Breast epithelium (tissue), 4 donors: ENCODE data around the gene ACSL3. TPM values are rescaled to one million over a fixed set of nuclear protein-coding genes. Genes with fewer than 3 reads are reported as not detected.

Experiments
- DNase-seq, 2 donors: peaks; one replicate each; pipeline ENCODE4 v3.0.0-alpha.2; 2019; ENCODE audit warnings: low spot score in 2 of 2
- H3K27ac ChIP-seq, 2 donors: fragments of 200-600 bp; sonication (generic) in 1 of 2; one replicate each; pipeline ENCODE4 v1.5.1; 2016 to 2019; ENCODE audit warnings: mild to moderate bottlenecking in 1 of 2
- H3K27me3 ChIP-seq, 2 donors: fragments of 200-600 bp; sonication (generic) in 1 of 2; one replicate each; pipeline versions ENCODE4 v1.5.1 to v1.6.0; 2017 to 2019; ENCODE audit warnings: control low read depth in 1 of 2, mild to moderate bottlenecking in 1 of 2
- H3K36me3 ChIP-seq: fragments of 200-600 bp; one replicate; pipeline ENCODE4 v1.5.1; 2019
- H3K4me1 ChIP-seq, 2 donors: fragments of 200-600 bp; sonication (generic); one replicate each; pipeline ENCODE4 v1.5.1; 2016 to 2019; ENCODE audit warnings: control low read depth in 1 of 2
- H3K4me3 ChIP-seq, 3 donors: fragments of 200-600 bp; sonication (generic); 1 replicate in 2 of 3; 2 replicates in 1 of 3; pipeline ENCODE4 v1.5.1; 2016 to 2019; ENCODE audit warnings: mild to moderate bottlenecking in 3 of 3, moderate library complexity in 2 of 3
- H3K9me3 ChIP-seq, 2 donors: fragments of 200-600 bp; sonication (generic) in 1 of 2; one replicate each; pipeline ENCODE4 v1.5.1; 2016 to 2019; ENCODE audit warnings: control low read depth in 1 of 2
- POLR2A ChIP-seq: fragments of 450-650 bp; IDR thresholded peaks from one replicate; pipeline ENCODE4 v1.6.1; 2016; ENCODE audit warnings: antibody characterized with exemption, mild to moderate bottlenecking, moderate library complexity
- POLR2AphosphoS5 ChIP-seq, 3 donors: sonication (generic); formaldehyde crosslinking; IDR thresholded peaks; one replicate each; pipeline ENCODE4 v1.6.1; 2017; ENCODE audit warnings: antibody characterized with exemption in 3 of 3
- intact Hi-C: fragments of 100-400 bp; cut with DNase I; formaldehyde crosslinking; loops from one replicate; pipeline ENCODE4 v1.15.1; 2023; ENCODE audit warnings: low total_unique reads
- total RNA-seq, 3 donors: library from RNA; depleted of rRNA; stranded (reverse); fragments of >200 nt; gene quantifications; one replicate each; pipeline ENCODE4 v1.1.0, GENCODE V29; 2016
- TF ChIP-seq, protein P1 (sequence below), 3 donors: fragments of 450-650 bp; IDR thresholded peaks; one replicate each; pipeline ENCODE4 v1.5.1; 2016 to 2017; ENCODE audit warnings: antibody characterized with exemption in 3 of 3, mild to moderate bottlenecking in 3 of 3, moderate library complexity in 3 of 3

ACSL3 gene
- total RNA-seq, 3 donors from 2014 or later, result 50.9 to 115 (median 74.4) TPM

DNA sequence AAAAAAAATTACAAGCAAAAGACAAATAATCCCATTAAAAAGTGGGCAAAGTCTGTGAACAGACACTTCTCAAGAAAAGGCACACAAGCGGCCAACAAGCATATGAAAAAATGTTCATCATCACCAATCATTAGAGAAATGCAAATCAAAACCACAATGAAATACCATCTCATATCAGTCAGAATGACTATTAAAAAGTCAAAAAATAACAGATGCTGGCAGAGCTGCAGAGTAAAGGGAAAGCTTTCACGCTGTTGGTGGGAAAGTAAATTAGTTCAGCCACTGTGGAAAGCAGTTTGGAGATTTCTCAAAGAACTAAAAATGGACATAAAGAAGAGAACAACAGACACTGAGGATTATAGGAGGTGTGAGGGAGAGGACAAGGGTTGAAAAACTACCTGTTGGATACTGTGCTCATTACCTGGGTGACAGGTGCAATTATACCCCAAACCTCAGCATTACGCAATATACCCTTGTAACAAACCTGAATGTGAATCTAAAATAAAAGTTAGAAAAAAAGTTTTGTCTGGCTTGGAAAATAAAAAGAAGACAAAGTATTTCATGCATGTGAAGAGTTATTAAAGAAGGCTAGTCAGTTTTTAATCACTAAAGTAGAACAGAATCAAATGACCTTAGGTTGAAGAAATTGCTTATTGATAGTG lies 8.7 kb upstream of the ACSL3 start:
- H3K4me1 ChIP-seq, result no peaks in the 10 kb centered on the region
- intact Hi-C loops, result loop anchor here (10.0 kb wide), 1 partner anchor 1477 kb away; no protein-coding TSS in a partner anchor
- H3K36me3 ChIP-seq, result no peaks in the 10 kb centered on the region
- H3K4me3 ChIP-seq, result no peak overlapping the region
- H3K9me3 ChIP-seq, result no peaks in the 10 kb centered on the region
- no peaks in the 10 kb centered on the region for H3K27me3 ChIP-seq
- no peak overlapping the region for H3K27ac ChIP-seq
- no peak for DNase-seq
- TF ChIP-seq POLR2AphosphoS5 (IDR thresholded peaks at IDR 0.05), result no peak
- no peak for TF ChIP-seq POLR2A
- TF ChIP-seq, protein P1, sequence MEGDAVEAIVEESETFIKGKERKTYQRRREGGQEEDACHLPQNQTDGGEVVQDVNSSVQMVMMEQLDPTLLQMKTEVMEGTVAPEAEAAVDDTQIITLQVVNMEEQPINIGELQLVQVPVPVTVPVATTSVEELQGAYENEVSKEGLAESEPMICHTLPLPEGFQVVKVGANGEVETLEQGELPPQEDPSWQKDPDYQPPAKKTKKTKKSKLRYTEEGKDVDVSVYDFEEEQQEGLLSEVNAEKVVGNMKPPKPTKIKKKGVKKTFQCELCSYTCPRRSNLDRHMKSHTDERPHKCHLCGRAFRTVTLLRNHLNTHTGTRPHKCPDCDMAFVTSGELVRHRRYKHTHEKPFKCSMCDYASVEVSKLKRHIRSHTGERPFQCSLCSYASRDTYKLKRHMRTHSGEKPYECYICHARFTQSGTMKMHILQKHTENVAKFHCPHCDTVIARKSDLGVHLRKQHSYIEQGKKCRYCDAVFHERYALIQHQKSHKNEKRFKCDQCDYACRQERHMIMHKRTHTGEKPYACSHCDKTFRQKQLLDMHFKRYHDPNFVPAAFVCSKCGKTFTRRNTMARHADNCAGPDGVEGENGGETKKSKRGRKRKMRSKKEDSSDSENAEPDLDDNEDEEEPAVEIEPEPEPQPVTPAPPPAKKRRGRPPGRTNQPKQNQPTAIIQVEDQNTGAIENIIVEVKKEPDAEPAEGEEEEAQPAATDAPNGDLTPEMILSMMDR (IDR thresholded peaks at IDR 0.05), result no peak

DNA sequence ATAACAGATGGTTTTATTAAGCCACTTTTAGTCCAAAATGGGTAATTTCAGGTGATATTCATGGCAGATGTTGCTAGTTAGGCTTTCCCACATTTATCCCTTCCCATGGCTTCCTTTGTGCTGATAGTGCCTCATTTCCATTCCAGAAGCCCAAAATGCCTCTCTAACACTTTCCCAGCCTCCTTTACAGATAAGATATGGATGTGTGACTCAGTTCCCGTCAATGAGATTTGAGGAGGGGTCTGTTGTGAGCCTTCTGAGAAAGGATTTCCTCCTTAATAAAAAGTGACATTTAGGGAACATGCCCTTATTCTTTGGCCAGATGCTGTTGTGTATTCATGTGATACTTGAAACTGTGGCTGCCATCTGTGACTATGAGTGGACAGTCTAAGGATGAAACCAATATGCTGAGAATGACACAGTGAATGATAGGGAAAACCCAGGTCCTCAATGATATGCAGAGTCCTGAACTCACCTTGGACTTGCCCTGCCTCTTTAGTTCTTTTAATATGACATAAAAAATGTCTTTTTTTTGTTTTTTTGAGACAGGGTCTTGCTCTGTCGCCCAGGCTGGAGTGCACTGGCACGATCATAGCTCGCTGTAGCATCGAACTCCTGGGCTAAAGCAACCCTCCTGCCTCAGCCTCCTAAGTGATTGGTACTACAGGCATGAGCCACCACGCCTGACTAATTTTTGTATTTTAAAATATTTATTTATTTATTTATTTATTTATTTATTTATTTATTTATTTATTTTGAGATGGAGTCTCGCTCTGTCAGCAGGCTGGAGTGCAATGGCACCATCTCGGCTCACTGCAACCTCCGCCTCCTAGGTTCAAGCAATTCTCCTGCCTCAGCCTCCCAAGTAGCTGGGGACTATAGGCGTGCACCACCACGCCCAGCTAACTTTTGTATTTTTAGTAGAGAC lies 5.8 kb upstream of the ACSL3 start:
- TF ChIP-seq POLR2A (no peak), POLR2AphosphoS5 (IDR thresholded peaks at IDR 0.05) (no peak)
- TF ChIP-seq, protein P1 (IDR thresholded peaks at IDR 0.05), result no peak
- Histone ChIP-seq H3K4me3 (no peak overlapping the region), H3K4me1 (peaks cover 0 to 9% of the 10 kb centered on the region in 2 donors), H3K9me3 (no peaks in the 10 kb centered on the region), H3K27ac (no peak overlapping the region), H3K36me3 (no peaks in the 10 kb centered on the region), H3K27me3 (no peaks in the 10 kb centered on the region)
- intact Hi-C loops, result loop anchor here (10.0 kb wide), 1 partner anchor 1480 kb away; no protein-coding TSS in a partner anchor
- DNase-seq, result no peak

DNA sequence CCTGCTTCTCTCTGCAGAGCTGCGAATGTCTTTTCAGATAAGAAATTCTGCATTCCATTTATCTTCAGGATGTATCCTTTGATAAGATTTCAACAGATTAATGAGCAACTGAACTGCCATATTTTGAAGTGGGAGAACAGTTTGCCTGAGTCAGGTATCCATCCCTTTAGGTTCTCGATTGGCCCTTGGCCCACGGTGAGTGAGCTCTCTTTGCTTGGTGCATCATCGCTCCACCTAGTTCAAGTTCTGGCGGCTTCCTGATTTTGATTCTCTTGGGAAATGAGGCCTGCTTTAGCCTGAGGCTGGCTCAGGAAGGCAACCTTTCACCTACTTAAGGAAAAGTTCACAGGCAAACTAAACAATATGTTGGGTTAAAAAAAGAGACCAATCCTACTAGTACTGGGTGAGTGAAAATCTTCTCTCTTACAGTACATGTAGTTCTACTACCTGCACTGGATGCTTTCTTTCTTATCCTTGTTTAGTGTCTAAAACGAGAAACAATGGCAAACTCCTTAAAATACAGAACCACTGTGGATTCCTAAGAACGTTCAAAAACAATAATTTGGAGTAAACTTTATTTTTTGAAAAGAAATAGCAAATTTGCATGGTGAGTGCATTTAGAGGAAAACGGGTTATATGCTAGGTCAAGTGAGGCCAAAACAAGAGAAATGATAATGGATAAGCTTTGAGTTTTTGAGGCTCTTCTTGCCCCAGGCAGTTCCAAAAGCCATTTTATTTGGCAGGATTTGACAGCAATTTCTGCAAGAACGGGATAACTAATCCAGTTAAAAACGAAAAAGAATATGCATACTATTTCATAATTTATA lies 837 bp upstream of the ACSL3 start:
- intact Hi-C loops, result loop anchor here (10.0 kb wide), 1 partner anchor 1485 kb away; no protein-coding TSS in a partner anchor
- Histone ChIP-seq H3K27me3 (no peaks in the 10 kb centered on the region), H3K4me3 (peak overlapping the region; percentile 81 to 94 (median 90)), H3K36me3 (no peaks in the 10 kb centered on the region), H3K27ac (peak overlapping the region; percentile 60 to 94), H3K9me3 (no peaks in the 10 kb centered on the region), H3K4me1 (peaks cover 0 to 14% of the 10 kb centered on the region in 2 donors)
- peak; percentile 68 for DNase-seq
- TF ChIP-seq POLR2AphosphoS5 (IDR thresholded peaks at IDR 0.05) (peak in 2 of 3 donors; percentile 22 to 51), POLR2A (no peak)
- TF ChIP-seq, protein P1 (IDR thresholded peaks at IDR 0.05), result no peak

DNA sequence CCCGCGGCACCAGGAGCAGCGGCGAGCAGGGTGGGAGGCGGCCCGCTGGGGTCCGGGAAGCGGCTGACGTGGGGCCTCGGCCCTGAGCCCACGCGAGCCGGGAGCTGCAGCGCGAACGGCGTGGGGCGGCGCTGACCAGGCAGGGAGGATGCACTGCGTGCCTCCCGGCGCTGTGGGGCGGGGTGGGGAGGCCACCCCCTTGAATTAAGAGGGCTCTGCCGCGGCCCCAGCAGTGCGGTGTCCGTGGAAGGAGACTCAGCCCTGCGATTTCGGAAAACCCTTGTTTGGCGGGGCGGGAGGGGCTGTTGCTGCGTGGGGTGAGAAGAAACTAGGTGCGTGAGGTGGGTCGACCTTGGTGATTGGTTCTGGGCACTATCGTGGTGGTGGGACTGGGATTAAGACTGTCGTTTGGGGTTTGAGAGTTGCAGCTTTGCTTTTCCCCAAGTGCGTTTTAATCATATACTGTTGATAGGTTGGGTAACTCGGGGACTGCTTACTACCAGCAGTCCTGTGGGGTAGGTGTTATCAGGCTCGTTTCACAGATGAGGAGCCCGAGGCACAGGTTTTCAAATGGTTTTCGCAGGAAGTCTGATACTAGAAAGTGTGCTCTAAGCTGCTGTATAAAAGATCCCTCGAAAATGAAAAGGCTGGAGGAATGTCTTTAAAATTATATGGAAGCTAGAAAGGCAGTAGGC lies 722 bp downstream of the ACSL3 start:
- peak overlapping the region; percentile 94 for H3K27ac ChIP-seq
- H3K36me3 ChIP-seq, result no peaks in the 10 kb centered on the region
- TF ChIP-seq POLR2A (no peak), POLR2AphosphoS5 (IDR thresholded peaks at IDR 0.05) (no peak)
- TF ChIP-seq, protein P1 (IDR thresholded peaks at IDR 0.05), result peak in 1 of 3 donors; percentile 6
- H3K4me1 ChIP-seq, result peaks cover 0 to 14% of the 10 kb centered on the region in 2 donors
- peak overlapping the region; percentile 81 to 94 (median 90) for H3K4me3 ChIP-seq
- intact Hi-C loops, result no loop called here
- H3K27me3 ChIP-seq, result no peaks in the 10 kb centered on the region
- no peaks in the 10 kb centered on the region for H3K9me3 ChIP-seq
- DNase-seq, result no peak
